WTC11 (cell line): ENCODE measurements around the gene TTN.

Source experiments
- NFE2L1 ChIP-seq: sonication (generic); formaldehyde crosslinking; IDR thresholded peaks from 2 replicates; pipeline ENCODE4 v1.8.1; 2023; ENCODE audit warnings: missing genetic modification reagents
- ZNF121 ChIP-seq: sonication (generic); formaldehyde crosslinking; IDR thresholded peaks from 2 replicates; pipeline ENCODE4 v1.8.0; 2023; ENCODE audit warnings: missing genetic modification reagents
- TF ChIP-seq, protein P1 (sequence below): fragments of 200-600 bp; IDR thresholded peaks from 2 replicates; pipeline ENCODE4 v1.8.0; 2022; ENCODE audit warnings: antibody characterized with exemption
- TF ChIP-seq, protein P2 (sequence below): sonication (generic); formaldehyde crosslinking; IDR thresholded peaks from 2 replicates; pipeline ENCODE4 v1.8.0; 2022; ENCODE audit warnings: mild to moderate bottlenecking, missing genetic modification reagents
- TF ChIP-seq, protein P3 (sequence below): sonication (generic); formaldehyde crosslinking; IDR thresholded peaks from 2 replicates; pipeline ENCODE4 v1.8.1; 2023; ENCODE audit warnings: mild to moderate bottlenecking, missing genetic modification reagents, moderate library complexity

DNA sequence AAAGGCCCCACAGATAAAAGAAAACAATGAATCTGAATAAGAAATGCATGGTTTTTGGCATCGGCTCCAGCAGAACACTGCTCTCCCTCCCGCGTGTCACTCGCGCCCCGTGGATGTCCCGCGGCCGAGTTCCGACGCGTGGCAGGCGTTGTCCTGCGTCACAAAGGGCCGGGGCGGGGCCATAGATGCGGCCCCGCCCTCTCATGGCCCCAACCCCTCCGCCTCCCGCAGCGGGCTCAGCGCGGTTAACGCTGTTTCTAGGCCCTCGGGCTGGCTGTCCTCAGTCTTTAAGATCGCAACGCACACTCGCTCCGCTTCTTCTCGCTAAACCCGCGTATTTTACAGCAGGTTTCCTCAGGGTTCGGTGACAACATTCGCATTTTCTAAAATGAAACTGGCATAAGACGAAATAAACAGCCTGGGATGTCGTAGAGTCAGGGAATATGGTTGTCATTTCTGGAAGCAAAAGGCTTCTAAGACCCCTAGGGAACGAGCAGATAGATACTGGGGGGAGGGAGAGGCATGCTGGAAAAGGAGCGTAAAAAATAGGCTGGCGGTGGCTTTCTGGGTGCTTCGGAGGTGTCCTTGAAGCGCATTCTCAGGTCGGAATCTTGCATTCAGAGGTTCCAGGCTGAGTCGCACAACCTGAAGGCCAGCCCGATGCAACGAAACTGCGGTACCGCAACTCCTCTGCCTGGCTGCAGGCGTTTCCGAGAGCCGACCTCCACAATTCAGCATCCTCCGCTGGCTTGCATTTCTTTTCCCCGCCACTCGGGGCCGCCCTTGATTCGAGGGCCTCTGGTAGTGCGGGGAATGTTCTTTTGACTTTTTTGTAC is 328.6 kb downstream of the TTN start, which contains the start of gene FKBP7:
- TF ChIP-seq, protein P1, sequence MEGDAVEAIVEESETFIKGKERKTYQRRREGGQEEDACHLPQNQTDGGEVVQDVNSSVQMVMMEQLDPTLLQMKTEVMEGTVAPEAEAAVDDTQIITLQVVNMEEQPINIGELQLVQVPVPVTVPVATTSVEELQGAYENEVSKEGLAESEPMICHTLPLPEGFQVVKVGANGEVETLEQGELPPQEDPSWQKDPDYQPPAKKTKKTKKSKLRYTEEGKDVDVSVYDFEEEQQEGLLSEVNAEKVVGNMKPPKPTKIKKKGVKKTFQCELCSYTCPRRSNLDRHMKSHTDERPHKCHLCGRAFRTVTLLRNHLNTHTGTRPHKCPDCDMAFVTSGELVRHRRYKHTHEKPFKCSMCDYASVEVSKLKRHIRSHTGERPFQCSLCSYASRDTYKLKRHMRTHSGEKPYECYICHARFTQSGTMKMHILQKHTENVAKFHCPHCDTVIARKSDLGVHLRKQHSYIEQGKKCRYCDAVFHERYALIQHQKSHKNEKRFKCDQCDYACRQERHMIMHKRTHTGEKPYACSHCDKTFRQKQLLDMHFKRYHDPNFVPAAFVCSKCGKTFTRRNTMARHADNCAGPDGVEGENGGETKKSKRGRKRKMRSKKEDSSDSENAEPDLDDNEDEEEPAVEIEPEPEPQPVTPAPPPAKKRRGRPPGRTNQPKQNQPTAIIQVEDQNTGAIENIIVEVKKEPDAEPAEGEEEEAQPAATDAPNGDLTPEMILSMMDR = no peak
- TF ChIP-seq NFE2L1 (0 out of 2 replicates have a peak, but pooled peaks have one; percentile 49), ZNF121 (CRISPR knock-in tag) (no peak)
- TF ChIP-seq, protein P2, sequence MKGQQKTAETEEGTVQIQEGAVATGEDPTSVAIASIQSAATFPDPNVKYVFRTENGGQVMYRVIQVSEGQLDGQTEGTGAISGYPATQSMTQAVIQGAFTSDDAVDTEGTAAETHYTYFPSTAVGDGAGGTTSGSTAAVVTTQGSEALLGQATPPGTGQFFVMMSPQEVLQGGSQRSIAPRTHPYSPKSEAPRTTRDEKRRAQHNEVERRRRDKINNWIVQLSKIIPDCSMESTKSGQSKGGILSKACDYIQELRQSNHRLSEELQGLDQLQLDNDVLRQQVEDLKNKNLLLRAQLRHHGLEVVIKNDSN (CRISPR knock-in tag) = no peak
- TF ChIP-seq, protein P3, sequence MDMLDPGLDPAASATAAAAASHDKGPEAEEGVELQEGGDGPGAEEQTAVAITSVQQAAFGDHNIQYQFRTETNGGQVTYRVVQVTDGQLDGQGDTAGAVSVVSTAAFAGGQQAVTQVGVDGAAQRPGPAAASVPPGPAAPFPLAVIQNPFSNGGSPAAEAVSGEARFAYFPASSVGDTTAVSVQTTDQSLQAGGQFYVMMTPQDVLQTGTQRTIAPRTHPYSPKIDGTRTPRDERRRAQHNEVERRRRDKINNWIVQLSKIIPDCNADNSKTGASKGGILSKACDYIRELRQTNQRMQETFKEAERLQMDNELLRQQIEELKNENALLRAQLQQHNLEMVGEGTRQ (CRISPR knock-in tag) = no peak
